Islet of Langerhans (tissue), 1 donor: Measurements from ENCODE around the gene EPC2.
A peak's percentile ranks its signal among the peaks of the same experiment; 100 is the strongest.
"Not testable (repeated sequence)": the region's sequence is repeated elsewhere in the genome, so short reads cannot be mapped to it uniquely, and the experiment has no call there.

Source experiments
- FAIRE-seq: peaks from one replicate; lab custom pipeline; 2011; peaks lifted over from hg19 to GRCh38; lab: Jason Lieb, UNC

Gene EPC2

DNA sequence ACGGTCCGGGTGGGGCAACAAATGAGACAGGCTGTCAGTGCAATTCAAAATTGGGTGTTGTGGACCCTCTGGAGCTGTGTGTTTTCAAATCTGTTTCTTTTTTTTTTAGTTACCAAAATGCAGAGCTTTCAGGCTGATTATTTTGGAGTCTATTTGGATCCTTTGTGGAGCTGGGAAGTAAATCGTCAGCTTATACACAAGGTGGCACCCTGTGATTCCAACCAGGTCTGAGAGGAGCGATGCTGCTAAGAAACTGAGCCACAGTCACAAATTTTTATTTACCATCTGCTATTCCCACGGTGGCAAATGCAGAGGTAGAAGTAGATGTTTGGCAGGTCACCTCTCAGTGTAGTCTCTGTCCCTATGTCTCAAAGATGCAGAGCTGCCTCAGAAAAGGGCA, 3.8 kb upstream of the EPC2 start:
- FAIRE-seq: no peak

DNA sequence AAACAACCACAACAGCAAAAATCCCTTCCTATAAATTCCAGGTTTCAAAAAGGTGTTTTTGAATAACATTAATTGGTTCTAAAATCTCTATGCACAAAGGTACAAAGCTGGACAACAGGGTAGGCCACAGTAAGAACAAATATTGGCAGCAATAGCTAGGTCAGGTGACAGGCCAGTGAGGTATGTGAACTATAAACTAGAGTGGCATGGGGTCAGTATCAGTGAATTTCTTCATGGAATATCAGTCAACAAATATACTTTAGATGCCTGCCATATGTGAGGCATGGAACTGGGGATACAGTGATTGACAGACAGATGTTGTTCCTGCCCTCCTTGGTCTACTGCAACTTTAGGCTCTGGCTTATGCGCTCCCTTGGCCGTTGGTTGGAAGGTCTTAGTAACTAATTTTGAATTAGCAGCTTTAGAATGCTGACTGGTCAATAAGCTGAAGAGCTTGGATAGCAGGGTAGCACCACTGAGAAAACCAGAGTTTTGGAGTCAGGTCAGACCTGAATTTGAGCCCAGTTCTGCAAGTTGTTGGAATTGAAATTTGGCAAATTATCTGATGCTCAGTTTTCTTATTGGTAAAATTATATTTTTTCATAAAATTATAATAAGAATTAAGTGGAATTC, 2.3 kb upstream of the EPC2 start:
- no peak for FAIRE-seq

DNA sequence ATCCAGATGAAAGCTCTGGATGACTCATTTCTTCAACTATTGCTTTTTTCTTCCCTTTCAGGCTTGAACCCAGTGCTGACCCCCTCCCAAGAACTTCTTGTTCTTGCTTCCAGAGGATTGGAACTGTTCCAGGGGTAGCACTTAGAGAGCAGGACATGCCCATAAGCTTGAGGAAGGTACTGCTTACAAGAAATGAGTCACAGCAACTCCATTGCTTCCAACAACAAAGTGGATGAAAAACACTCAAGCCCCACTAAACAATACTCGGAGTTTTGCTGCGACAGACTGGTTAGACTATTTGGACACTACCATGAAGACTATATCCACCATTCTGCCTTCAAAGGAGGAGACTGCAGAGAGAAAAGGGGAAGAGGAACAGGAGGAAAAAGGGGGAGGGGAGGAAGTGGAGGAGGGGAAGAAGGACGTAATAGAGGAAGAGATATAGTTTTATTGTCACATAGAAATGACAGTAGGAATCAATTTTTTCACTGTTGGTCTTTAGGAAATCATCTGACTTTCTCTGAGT, 1.6 kb upstream of the EPC2 start:
- FAIRE-seq: no peak

DNA sequence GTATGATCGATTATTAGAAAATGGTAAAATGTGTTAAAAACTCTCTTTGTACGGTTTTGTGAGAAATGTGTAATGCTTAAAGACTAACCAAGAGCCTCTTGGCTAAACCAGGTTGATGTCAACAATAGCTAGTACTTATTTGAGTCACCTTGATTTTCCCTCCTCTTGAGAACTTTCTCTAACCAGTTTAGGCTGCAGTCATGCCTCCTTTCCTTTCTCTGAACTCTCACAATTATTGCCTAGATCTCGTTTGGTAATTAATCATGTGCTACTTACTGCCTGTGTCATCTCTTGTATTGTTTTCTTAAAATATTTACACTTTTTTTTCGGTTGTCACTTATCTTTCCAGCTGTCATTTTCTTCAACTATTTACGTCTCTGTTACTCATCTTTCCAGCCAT, 1.1 kb upstream of the EPC2 start:
- FAIRE-seq: peak; percentile 9

DNA sequence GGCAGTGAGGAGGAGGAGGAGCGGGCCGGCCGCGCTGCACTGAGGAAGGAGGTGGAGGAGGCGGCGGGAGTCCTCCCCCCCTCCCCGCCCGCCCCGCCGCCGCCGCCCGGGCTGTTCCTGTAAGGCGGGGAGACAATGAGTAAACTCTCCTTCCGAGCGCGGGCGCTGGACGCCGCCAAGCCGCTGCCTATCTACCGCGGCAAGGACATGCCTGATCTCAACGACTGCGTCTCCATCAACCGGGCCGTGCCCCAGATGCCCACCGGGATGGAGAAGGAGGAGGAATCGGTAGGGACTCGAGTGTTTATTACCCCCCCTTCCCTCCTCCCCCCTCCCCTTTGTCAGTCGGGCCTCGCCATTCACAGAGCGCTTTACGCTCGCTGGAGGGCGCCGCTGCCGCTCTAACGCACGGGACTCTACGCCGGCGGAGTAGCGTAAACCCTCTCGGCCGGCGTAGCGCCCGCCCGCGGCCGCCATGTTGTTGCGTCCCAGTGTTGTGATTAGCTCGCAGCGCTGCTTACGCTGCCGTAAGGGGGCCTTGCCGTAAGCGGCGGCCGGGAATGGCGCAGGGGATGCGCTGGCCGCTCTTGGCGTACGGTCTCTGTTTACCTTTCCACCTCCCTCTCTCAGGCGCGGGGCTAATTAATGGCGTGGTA, 460 bp downstream of the EPC2 start:
- FAIRE-seq: peak; percentile 5

DNA sequence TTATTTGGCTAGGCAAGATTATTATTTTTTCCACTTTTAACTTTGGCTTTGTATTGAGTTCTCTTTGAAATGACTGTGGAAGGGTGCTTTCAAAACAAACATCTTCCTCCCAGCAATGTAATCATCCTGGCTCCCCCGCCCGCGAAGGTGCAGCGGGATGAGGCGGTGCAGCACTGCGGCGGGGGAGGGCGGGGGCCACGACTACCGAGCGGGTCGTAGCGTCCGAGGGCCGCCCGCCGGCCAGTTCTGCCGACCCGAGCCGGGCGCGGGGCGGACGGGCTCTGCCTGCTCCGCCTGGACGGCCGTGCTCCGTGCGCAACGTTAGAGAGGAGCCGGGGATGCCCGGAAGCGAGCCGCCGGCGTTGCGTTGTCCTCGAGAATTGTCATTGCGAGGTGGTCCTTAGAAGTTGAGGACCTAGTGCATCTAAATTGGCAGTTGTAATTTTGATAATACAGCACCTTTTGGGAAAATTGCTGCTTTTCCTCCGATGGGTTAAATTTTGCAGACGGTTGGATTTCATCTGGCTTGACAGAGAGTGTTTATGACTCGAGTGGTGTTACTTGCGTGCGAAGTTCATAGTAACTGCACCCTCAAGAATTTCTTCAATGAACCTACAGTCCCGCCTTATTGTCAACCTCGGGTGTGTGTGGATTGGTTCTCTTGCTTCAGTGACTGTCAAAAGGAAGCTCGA, 1.1 kb downstream of the EPC2 start:
- FAIRE-seq: peak; percentile 93

DNA sequence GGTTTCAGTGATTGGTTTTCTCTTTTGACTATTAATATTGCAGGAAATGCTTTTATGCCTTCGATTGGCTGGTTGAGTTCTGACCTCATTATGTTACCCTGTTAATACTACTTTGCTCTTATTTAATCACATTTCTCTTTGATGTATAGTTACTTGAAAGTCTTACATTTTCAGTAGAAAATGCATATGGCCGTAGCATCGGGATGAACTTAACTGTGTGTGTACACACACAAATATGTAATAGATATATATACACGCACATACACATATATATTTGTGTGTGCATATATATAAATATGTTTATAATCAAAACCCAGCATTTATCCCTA, 1.6 kb downstream of the EPC2 start:
- FAIRE-seq: no peak

DNA sequence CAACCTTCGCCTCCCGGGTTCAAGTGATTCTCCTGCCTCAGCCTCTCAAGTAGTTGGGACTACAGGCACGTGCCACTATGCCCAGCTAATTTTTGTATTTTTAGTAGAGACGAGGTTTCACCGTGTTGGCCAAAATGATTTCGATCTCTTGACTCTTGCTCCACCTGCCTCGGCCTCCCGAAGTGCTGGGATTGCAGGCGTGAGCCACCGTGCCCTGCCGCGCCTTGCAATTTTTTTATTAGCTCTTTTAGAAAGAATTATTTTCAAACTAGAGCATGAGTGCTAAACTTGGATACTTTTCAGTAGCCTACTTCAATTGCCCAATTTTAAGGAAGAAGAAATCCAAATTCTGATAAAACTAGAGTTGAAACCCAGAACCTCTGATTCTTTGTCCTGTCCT, 3.2 kb downstream of the EPC2 start:
- FAIRE-seq: not testable (repeated sequence)

DNA sequence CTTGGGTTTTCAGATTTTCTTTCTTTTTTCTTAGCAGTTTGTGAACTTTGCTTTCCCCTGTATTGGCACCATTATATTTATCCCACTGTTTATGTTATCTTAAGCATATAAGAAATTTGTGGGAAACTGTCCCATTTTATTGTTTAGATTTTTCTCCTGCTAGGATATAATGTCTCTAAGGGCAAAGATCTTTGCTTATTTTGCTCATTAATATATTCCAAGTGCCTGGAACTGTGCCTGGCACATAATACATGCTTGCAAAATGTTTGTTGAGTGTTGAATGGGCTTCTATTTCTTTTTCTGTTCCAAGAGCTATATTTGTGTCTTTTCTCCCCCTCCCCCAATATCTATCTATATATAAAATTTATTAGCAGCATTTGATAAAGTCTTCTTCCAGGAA, 5.4 kb downstream of the EPC2 start:
- no peak for FAIRE-seq

DNA sequence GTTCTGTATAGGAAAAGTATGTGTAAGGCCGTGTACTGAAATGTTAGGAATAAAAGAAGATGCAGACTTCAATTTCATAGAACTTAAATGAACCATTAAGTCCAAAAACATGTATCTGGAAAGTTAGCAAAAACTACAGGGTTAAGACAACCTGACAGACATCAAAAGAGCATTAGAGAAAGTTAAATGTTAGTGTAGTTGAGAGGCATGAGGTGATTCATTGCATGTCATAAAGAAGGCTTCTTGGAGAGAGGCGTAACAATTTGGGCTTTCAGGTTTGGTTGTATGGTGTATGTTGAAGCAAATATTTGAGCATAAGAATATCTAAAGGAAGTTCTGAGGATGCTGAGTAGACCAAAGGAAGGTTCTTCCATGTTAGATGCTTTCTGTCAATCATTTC, 6.3 kb downstream of the EPC2 start:
- no peak for FAIRE-seq

DNA sequence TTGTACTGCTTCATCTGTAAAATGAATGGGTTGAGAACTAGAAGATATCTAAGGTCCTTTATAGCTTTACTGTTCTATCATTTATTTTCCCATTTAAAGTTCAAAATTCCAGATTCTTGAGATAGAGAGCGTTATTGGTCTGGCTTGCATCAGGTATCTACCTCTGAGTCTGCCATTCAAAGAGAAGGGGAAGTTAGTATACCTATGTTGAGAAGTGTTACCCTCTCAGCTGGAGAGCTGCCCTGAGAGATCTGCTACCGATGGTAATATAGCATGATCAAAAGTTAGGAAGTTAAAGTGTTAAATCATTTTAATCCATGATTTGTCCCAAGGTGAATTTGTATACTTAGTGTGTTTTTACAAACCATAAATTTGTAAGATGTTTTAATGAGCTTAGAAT, 7.4 kb downstream of the EPC2 start:
- FAIRE-seq: no peak

DNA sequence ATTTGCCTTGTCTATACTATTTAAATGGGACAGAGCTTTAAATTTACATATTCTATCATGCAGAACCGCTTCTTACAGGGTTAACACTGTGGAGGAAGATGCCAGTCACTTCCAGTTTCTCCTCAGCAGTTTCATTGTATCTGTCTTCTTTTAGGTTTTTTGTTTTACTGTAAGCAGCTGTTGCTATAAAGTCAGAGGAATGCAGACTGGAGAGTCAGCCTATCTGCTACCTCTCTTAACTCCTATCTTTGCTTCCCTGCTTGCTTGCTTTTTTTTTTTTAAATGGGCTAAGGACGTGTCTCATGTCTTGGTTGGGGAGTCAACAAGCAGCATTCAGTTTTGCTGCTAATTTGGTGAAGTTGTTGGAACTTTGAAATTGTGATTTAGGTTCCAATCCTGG, 8.9 kb downstream of the EPC2 start:
- FAIRE-seq: no peak

DNA sequence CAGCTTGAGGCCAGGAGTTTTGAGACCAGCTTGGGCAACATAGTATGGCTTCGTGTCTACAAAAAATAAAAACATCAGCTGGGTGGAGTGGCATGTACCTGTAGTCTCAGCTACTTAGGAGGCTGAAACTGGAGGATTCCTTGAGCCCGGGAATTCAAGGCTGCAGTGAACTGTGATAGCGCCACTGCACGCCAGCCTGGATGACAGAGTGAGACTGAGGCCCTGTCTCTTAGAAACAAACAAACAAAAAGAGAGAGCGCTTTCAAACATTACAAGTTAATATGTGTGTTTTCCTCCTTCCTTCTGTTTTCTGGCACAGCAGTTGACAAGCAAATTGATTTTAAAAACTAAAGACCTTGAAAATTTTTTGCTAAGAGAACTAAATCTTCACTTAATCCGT, 9.9 kb downstream of the EPC2 start:
- no peak for FAIRE-seq

DNA sequence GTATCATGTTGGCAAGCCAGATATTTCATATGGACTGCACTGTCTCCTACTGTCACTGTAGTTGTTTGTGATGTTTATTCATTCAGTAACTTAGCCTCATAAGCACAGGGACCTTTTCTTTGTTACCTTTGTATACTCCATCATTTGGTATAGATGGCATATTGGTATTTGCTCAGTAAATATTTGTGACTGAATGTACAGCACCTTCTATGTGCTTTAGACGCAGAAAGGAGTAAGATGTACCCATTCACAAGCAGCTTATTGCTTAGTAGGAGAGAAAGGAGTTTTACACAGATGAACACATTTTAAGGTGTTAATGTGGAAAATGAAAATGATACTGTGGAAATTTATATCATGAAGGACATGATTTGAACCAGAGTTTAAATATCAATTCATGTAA, 12.0 kb downstream of the EPC2 start:
- no peak for FAIRE-seq

DNA sequence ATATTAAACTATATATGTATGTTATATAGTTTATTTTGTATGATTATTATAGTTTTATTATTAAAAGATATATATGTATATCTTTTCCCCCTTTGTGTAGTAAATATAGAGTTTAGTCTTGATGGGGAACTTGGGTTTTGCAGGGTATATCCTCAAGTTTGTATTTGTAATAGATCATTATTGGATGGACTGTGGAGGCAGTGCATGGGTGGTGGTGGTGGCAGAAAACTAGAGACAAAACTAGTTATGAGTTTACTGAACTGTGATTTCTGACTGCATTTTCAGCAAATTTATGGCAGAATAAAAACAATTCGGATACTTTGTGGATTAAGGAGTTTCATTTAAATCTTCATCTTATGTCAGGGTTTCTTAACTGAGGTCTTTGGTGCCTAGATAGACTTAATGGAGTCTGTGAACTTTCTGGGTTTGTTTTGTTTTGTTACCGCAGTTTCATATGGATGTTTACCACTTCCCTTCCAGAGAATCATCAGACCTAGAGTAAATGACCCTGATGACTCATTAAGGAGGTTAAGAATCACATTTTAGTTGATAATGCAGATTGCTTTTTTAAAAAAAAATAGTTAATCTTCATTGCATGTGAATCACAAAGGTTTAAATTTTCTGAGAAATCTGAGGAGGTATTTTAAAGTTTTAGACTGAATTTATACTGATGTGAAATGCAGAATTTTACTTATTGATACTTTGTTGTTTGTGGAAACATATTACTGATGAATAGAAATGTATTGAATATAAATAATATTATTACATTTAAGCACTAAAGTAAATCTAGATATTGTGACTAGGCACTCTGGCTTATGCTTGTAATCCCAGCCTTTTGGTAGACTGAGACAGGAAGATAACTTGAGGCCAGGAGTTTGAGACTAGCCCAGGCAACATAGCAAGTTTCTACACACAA, 14.5 kb downstream of the EPC2 start:
- peak; percentile 51 for FAIRE-seq

DNA sequence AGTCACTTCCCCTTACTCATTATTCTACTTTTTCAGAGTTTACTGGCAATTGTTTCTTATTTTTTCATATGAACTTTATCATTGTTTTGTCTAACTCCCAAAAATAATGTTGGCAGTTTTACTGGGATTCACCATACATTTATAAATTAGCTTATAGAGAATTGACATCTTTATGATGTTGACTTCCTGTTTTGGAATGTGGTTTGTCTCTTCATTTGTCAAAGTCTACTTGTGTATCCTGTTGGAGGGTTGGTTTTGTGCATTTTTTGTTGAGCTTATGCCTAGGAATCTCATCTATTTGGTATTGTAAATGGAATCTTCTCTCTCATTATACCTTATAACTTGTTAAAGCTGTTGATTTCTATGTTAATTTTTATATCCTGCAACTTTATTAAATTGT, 16.4 kb downstream of the EPC2 start:
- FAIRE-seq: no peak

DNA sequence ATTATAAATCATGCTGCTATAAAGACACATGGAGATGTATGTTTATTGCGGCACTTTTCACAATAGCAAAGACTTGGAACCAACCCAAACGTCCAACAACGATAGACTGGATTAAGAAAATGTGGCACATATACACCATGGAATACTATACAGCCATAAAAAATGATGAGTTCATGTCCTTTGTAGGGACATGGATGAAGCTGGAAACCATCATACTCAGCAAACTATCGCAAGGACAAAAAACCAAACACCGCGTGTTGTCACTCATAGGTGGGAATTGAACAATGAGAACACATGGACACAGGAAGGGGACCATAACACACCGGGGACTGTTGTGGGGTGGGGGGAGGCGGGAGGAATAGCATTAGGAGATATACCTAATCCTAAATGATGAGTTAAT, 17.8 kb downstream of the EPC2 start:
- not testable (repeated sequence) for FAIRE-seq

DNA sequence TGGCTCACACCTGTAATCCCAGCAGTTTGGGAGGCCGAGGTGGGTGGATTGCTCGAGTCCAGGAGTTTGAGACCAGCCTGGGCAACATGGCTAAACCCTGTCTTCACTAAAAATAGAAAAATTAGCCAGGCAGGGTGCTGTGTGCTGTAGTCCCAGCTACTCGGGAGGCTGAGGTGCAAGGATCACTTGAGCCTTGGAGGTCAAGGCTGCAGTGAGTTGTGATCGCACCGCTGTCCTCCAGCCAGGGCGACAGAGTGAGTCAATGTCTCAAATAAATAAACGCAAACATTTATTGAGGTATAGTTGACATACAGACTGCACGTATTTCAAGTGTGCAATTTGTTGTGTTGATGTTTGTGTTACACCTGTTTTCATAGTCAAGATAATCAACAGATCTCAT, 19.7 kb downstream of the EPC2 start:
- FAIRE-seq: no peak

DNA sequence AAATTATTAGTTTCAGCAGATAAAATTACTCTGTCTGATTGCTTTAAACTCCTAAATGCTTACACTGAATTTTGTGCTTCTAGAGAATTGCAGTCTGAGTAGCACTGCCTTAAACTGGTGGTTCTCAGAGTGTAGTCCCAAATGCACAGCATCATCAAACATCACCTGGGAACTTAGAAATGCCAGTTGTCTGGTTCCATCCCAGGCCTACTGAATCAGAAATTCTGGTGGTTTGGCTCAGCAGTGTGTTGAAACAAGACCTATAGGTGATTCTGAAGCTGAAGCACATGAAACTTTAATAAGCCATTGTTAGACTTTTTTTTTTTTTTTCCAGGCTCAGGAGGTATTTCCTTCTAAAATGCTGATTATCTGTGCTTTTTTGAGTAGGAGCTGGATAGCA, 22.0 kb downstream of the EPC2 start:
- FAIRE-seq: no peak

DNA sequence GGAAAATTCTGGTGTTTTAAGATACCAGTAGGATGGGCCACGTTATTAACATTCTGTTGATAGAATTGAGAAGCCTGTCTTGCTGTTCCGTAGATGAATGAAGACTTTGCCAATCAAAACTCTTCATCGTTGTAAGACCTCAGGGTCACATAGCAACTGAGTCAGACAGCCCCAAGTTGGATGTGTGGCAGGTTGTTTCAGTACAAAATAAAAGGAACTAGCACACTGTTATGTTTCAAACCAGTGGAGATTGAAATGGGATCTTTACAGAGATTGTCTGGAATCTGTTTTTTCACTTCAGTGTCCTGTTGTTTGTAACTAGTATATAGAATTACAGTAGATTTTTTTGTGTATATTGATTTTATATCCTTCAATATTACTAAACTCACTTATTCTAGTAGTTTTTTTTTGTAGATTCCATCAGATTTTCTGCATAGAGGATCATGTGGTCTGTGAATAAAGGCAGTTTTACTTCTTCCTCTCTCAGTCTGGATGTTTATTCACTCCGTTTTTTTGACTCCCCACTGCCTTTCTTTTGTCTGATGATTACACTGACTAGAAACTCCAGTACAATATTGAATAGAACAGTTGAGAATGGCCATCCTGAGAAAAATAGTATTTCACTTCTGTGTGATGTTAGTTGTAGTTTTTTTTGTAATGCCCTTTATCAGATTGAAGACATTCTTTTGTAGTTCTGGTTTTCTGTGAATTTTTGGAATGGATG, 22.7 kb downstream of the EPC2 start:
- no peak for FAIRE-seq

DNA sequence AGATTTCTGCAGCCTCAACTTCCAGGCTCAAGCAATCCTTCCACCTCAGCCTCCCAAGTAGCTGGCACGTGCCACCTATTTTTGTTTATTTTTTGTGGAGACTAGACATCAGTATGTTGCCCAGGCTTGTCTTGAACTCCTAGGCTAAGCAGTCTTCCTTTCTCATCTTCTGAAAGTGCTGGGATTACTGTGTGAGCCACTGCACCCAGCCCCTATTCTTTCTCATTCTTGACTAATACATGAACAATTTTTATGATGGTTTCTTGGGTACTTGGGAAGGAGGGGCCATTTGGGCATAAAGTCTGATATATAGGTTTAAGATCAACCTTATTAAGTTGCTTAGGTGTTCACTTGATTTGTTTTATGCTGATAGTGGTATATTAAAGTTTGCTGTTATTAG, 26.2 kb downstream of the EPC2 start:
- no peak for FAIRE-seq
